Measurements from ENCODE around the gene GALNT10.

Gene GALNT10

GRCh38 chr5:154388842-154389241 lies 198.3 kb downstream of the GALNT10 start:
- DNase-seq, result no peak

GRCh38 chr5:154390096-154390495 lies 199.6 kb downstream of the GALNT10 start:
- no peak for DNase-seq

GRCh38 chr5:154390746-154391359 lies 200.3 kb downstream of the GALNT10 start:
- no peak for DNase-seq

GRCh38 chr5:154391788-154392187 lies 201.3 kb downstream of the GALNT10 start:
- no peak for DNase-seq

GRCh38 chr5:154393850-154394249 lies 203.3 kb downstream of the GALNT10 start:
- no peak for DNase-seq

DNA sequence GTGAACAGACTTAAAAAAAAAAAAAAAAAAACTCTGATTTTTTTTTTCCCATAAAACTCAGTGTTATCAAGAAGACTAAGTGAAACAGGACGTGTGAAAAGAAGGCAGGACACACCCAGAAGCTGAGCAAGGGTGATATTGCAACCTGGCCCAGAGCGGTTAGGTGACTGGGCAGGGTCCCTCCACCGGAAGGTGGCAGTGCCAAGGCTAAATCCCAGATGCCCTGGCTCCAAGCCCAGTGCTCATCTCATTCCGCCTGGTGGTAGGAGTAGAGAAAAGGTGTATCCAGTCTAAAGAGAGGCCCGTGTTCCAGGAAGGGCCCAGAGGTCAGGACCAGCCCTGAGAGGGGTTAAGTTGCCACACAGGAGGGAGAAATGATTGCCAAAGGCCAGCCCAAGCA lies 203.8 kb downstream of the GALNT10 start:
- no peak for DNase-seq

- no peak for DNase-seq
Observed at GRCh38 chr5:154395407-154396106, 205.0 kb downstream of the GALNT10 start.

GRCh38 chr5:154396128-154396527 lies 205.6 kb downstream of the GALNT10 start:
- no peak for DNase-seq

DNA sequence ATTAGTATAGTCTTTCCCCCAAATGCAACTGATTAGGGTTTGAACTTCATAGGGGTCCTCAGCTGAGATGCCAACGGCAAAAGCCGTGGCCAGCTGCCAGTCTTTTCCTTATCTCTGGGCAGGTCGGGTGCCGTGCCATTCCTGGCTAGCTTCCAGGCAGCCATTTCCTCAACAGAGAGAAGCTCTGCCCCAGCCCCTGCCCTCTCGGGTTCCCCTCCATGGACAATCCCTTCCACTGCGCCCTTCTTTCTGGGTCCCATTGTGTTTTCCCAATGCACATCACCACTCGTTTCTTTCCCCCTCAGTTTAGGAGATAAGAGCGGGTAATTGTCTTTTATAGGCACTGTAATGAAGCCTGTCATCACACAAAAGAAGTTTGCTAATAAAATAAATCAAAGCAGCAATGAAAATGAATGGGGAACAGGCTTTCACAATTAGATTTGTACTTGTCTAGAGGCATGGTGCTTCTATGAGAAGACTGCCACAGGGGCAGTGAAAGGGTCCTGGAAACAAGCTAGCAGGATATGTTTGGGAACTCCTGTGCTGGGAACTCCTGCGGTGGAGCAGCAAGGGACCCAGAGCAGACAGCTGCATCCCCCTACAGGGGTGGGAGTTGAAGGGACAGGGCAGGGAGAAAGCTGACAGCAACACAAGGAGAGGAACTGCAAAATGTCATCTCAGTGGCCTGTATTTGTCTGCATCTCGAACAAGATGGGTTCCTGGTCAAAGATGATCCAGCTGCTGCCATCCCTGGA lies 207.3 kb downstream of the GALNT10 start:
- DNase-seq, result no peak

GRCh38 chr5:154400678-154401077 lies 210.1 kb downstream of the GALNT10 start:
- DNase-seq, result no peak

DNA sequence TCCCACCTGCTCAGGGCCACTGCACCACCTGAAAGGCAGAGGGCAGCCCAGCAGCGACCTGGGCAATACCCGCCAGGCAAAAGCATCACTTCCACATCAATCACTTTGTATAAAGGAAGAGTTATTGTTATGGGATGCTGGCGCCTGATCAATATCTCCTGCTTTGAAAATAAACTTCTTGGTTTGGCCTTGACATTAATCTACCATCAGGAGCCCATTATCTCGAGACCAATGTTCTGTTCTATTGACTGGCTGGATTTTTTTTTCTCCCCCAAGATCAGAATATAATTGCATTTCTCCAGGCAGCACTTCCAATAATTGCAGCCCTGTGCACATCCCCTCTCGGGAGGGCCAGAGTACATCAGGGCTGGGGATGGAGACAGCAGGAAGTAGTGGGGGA lies 210.8 kb downstream of the GALNT10 start:
- DNase-seq, result no peak

DNA sequence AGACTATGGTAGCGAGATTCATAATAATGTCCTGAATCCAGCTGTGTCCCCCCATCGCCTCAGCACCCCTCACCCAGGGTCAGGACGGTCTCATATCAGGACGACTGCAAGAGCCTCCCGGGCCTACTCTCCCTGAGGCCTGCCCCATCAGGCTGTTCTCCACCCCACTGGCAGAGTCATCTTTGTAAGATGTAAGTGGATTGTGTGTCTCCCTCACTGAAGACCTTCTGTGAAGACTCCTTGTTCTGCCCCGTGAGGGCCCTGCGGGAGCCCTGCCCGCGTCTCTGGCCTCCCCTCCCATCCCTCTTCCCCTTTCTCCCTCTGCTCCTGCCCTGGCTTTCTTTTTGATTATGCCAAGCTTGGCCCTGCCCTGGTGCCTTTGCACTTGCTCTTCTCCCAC lies 211.4 kb downstream of the GALNT10 start:
- DNase-seq, result no peak

GRCh38 chr5:154402611-154403010 lies 212.1 kb downstream of the GALNT10 start:
- no peak for DNase-seq

GRCh38 chr5:154403234-154403633 lies 212.7 kb downstream of the GALNT10 start:
- no peak for DNase-seq

GRCh38 chr5:154403776-154404387 lies 213.3 kb downstream of the GALNT10 start:
- no peak for DNase-seq

DNA sequence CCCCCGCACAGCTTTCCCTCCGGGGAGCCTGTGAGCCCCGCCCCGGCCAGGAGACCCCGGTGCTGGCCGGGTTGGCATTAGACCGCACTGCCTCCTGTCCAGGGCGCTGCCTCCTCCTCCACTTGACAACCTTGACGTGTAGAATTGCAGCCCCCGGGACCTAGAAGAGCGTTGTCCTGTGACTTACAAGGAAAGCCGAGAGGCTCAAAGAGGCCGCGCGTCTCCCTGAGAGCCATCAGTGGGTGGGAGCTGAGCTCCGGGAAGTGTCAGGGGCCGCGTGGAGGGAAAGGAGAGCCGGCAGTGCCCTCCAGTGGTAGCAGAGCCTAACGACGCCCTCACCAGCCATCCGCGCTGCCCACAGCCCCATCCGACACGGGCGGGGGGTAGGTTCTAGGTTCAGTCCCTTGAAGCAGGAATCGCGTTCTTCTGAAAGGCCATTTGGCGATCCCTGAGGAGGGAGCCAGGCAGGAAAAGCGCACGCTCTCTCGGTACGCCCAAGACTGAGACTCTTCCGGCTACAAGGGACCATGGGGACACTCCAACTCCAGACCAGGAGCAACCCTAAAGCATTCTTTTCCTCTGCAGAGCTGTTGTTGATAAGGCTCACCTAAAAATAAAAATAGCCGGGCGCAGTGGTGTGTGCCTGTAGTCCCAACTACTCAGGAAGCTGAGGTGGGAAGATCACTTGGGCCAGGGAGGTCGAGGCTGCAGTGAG lies 214.7 kb downstream of the GALNT10 start:
- peak; percentile 38 to 66 (median 56) for DNase-seq

DNA sequence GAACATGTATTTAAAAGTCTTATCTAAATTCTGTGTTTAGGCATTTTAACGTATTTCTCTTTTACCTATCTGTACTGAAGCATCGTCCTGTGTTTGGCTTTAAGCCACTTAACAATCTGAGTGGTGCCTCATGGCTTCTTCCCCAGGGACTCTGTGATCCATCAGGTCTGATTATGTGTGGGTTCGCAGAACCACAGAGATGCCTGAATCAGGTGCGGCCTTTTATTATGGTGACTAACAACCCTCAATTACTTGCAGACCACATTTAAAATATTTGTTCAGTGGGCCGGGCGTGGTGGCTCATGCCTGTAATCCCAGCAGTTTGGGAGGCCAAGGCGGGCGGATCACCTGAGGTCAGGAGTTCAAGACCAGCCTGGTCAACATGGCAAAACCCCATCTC lies 215.7 kb downstream of the GALNT10 start:
- no peak for DNase-seq

DNA sequence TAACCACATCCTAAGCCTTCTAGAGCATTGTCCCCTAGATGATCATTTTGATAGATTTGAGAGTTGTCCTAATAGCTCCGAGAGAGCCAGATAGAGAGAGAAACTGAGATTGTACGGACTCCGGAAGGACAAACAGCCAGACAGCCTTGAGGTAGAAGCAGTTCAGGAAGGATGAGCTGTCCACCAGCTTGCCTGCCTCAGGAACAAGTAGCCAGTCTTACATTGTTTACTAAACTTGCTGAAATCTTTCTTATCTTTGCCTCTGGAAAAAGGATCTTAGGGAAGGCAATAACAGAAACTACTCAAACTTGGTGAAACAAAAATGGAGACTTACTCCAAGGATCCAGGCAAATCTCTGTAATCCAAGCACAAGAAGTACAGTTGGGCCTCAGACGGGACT lies 216.3 kb downstream of the GALNT10 start:
- no peak for DNase-seq

DNA sequence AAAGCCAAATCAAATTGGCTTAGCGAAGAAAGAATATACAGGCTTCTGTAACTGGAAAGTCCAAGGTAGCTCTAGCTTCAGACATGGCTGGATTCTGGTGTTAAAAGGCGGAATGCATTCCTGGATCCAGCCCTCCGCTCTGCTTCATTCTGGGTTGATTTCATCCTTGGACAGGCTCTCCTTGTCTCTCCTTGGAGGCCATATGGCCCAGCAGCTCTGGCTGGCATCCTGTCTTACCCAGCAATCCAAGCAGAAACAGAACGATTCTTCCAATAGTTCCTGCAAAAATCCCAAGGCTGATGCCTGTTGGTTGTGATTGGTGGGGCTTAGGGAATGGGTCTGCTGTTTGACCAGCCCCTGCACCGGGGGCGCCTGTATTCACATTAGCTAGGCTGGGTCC lies 218.3 kb downstream of the GALNT10 start:
- no peak for DNase-seq

GRCh38 chr5:154409230-154409840 lies 218.8 kb downstream of the GALNT10 start:
- DNase-seq, result no peak

- DNase-seq, result no peak
Observed at GRCh38 chr5:154410008-154410407, 219.5 kb downstream of the GALNT10 start.

DNA sequence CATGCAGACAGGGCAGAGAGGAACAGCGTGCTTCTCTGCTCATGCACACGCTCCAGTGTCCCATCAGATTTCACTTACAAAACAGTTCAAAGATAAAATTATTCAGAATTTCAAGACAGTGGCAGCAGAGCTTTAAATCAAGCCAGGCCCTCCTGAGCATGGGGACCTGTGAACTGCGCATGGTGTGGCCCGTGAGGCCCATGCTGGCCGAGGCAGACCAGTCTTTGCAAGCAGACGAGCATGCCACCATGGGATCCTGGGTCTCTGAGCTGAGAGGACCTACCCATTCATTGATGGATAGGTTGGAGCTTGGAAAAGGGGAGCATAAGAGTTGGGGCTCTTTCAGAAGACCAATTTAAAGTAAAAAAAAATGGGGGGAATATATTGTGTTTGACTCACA lies 220.3 kb downstream of the GALNT10 start:
- no peak for DNase-seq
